Fibroblast of skin of right biceps (primary cell): ENCODE measurements around the gene SYT13.
A peak's percentile ranks its signal among the peaks of the same experiment; 100 is the strongest.

Source experiments
- DNase-seq: peaks from one replicate; pipeline ENCODE4 v3.0.0-alpha.2; 2013

Gene SYT13

DNA sequence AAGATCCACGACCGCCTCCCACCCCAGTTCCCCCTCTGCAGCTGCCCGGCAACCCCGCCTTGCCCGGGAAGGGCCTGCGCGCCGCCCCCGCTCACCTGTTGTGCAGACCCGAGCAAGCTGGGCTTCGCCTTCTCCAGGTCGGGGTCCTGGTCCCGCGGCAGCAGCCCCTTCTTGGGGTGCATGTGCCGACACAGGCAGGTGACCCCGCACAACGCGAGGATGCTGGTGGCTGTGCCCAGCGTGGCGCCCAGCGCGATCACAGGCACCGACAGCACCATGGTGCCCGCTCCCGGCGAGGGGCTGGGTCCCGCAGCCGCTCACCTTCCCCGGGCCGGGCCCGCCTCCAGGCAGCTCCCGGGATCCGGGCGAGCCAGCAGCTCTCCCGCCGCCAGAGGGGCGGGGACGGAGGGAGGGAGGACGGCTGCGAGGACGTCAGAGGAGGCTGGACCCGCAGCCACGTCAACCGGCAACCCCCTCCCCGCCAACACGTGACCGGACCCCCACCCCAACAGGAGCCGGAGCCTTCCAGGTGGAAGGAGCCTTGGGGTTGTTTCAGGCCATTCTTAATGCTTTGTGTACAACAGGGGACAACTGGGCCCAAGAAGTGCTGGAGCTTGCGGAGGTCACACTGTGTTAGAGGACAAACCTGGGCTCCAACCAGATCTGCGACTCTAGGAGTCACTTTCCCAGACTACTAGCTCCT, at the start of gene SYT13:
Gene SYT13 (minus strand): TSS at position 412 of the 703 bp plus-strand sequence. CDS start 134 bp downstream, at position 278.
- DNase-seq, result no peak

DNA sequence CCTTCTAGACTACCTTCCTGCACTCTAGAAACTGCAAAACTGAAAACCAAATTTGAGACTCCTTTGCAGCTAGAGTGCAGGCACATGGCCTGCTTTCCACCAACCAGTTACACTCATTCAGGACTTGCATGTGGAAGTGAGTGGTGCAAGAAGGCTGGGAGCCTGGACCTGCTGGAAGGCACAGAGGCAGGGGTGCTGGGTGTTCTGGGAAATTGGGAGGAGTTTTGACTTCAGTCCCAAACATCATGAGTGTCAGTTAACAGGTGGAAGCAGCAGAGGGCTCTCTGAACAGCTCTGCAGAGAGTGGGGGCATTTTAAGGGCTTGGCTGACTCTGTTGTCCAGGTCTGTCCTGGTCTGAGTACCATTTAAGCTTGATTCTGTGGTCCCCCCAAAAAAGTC, 49.3 kb upstream of the SYT13 start:
- DNase-seq, result no peak

- no peak for DNase-seq
Measured at GRCh38 chr11:45334836-45335235, 48.7 kb upstream of the SYT13 start.

DNA sequence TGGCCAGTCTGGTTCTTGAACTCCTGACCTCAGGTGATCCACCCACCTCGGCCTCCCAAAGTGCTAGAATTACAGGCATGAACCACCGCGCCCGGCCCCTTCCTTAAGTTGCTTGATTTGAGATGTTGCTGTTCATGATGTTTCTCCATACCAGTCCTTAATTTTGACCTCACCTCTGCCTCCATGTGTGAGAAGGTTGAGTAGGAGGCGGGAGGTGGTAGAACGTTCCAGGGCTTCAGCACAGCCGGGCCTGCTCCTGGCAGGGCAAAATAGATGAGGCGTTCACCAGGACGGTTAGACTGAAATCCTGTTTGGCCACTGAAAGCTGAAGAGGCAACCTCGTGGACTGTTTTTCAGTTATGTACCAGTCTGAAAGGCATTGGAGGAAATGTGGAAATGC, 48.3 kb upstream of the SYT13 start:
- DNase-seq, result no peak

GRCh38 chr11:45333001-45333971, 47.1 kb upstream of the SYT13 start:
- peak; percentile 76 for DNase-seq

DNA sequence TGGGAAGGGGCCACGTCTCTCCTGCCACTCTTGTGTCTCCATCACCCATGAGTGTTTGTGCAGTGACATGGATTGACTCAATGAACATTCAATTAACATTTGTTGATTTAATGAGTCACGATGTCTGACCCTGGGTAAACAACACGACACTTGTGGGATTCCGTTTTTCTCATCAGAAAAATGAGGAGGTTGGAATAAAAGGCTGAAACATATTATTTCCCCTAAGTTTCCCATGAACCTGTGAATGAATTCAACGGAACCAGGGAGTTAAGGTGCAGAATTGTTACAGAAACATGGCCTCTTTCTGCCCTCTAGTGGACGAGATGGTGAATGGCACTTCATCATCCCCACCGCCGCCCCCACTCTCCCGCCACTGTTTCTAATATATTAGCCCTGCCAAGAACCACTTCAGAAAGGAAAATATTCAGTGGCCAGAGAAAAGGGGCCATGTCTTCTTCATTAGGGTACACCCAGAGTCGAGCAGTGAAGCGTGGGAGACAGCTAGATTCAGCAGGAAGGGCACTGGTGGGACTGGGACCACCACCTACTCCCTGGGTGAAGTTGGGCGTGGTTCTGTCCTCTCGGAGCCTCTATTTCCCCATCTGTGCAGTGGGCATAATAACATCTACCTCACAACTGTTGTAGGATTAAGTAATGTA, 46.3 kb upstream of the SYT13 start:
- peak; percentile 41 for DNase-seq

DNA sequence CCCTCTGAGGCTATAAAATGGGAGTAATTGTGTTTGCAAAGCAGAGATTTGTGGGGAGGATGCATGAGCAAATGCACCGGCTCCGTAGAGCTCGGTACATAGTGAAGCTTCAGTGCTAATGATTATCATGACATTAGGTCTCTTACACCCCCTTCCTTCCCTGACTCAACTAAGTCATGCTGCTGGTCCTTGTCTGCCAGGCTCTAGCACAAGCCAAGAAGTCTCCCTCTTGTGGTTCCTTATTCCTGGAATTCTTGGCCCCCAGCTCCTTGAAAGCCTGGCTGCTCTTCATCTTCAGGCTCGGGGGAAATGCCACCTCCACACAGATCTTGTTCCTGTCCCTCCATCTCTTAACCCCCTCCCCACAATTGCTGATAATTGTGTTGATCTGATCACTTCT, 45.7 kb upstream of the SYT13 start:
- no peak for DNase-seq

- DNase-seq, result no peak
Measured at GRCh38 chr11:45328726-45329125, 42.6 kb upstream of the SYT13 start.

DNA sequence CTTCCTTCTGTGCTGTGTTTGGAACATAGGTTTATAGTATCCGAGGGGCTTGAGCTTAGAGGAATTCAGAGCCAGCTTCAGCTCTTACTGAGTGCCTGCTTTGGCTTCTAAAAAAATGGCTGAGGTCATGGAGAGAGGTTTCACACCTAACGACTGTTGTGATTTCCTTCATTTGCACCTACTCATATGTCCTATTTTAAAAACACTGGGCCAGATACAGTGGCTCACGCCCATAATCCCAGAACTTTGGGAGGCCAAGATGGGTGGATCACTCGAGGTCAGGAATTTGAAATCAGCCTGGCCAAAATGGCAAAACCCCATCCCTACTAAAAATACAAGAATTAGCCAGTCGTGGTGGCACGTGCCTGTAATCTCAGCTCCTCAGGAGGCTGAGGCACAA, 38.3 kb upstream of the SYT13 start:
- DNase-seq, result no peak

GRCh38 chr11:45323601-45324249, 37.6 kb upstream of the SYT13 start:
- no peak for DNase-seq

- DNase-seq, result no peak
Measured at GRCh38 chr11:45322891-45323600, 36.9 kb upstream of the SYT13 start.

DNA sequence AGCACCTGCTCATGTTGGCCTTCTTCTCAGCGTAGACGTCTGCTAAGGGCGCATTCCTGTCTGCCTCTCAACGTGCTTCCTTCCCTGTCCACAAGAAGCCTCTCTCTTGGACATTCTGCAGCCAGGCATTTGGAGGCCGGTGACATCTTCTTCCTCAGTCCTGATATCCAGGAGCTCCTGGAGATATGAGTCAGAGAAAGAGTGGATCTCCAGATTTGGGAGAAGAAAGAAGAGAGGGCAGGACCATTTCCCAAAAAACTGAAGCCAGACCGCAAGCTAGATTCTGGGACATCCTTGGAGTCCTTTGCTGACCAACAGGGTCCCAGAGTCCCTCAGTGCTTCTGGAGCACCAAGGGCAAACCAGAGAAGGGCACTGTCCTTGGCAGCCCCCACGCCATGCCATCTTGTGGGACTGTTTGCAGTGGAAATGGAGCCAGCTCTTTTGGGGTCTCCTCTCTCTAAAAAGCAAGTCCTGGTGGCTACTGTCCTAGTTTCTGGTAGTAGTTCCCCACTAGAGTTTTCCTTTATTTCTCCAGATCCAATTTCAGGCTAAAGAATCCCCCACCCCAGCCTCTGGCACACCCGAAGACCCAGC, 36.1 kb upstream of the SYT13 start:
- no peak for DNase-seq

- no peak for DNase-seq
Measured at GRCh38 chr11:45321669-45322068, 35.5 kb upstream of the SYT13 start.

DNA sequence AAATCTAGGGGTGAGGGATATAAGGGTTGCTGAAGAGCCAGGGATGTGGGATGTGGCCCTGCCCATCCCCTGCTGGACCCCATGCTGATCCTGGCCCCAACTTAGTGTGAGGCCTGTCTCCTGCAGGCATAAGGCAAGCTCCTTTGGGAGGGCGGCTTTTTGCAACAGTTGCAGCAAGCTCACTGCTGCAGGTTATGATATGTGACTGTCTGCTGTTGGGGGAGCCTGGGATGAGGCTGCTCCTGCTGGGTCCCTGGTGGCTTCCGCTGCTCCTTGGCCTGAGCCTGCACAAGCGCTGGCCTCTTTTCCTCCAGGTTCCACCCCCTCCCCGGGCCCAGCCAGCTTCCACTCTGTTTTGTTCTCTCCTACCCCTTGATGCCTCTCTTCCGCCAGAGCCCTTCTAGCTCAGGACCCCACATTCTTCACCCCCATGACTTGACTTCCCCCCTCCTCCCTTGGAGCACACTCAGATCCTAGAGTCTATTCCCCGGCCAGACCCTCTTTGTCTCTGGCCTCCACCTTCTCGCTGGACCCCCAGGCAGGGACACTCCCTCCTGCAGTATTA, 35.0 kb upstream of the SYT13 start:
- no peak for DNase-seq

GRCh38 chr11:45320371-45320770, 34.2 kb upstream of the SYT13 start:
- no peak for DNase-seq

DNA sequence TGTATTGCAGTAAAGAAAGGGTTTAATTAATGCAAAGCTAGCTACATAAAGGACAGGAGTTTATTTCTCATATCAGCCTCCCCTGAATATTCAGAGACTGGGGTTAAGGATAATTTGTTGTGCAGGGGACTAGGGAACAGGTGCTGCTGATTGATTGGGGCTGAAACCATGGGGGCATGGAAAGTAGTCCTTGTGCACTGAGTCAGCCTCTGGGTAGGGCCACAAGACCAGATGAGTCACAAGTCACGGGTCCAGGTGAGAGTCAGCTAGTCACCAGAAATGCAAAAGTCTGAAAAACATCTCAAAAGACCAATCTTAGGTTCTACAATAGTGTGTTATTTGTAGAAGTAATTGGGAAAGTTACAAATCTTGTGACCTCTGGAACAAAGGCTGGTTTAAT, 32.9 kb upstream of the SYT13 start:
- no peak for DNase-seq

DNA sequence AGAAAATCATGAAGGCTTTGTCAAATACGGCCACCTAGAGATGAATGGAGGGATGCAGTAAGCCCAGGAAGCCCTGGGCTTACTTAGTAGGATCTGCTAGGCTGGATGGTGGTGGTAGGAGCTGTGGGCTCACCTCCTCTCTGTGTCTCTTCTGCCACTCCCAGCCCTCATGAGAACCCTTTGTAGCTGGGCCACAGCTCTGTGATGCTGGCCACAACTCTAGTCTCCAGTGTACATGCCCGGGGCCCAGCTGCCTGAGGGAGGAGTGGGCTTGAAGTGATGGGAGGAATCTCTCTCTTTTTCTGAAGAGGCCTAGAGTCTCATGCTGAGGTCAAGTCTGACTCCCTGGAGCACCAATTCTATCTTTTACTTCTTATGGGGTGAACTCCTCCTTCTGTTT, 32.4 kb upstream of the SYT13 start:
- DNase-seq, result no peak

GRCh38 chr11:45316258-45316657, 30.1 kb upstream of the SYT13 start:
- DNase-seq, result no peak

DNA sequence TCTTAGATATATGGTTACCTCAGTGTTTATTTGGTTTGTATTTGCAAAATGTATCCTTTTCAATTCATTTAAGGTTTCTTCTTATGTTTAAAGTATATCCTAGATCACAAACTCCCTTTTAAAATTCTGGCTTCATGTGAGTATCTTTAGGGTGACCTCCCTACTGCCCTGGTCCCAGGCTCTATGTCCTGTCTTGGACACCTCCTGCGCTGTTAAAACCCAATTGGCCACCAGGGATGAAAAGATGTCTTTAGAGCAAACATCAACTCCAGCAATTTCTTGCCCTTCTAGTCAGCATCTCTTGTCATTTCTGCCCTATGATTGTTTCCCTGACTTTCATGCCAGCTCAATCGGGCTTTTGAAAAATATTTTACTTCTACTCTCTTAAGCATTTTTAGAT, 28.8 kb upstream of the SYT13 start:
- DNase-seq, result no peak

GRCh38 chr11:45313171-45313865, 27.2 kb upstream of the SYT13 start:
- no peak for DNase-seq
